Subcutaneous abdominal adipose tissue (tissue), 5 donors: ENCODE measurements around the gene PLCB3.
A peak's percentile ranks its signal among the peaks of the same experiment; 100 is the strongest.

Experiments used
- H3K27ac ChIP-seq: one replicate; pipeline ENCODE4 v1.7.0; 2013; ENCODE audit warnings: low read depth, mild to moderate bottlenecking, inconsistent platforms, low read length, moderate library complexity
- H3K27me3 ChIP-seq, 5 donors: one replicate each; pipeline ENCODE4 v1.7.0; 2013; ENCODE audit warnings: low read length in 5 of 5, inconsistent platforms in 1 of 5; ENCODE audit not compliant: control insufficient read depth in 5 of 5, insufficient read depth in 4 of 5
- H3K36me3 ChIP-seq, 5 donors: one replicate each; pipeline ENCODE4 v1.7.0; 2013; ENCODE audit warnings: low read length in 5 of 5; ENCODE audit not compliant: control insufficient read depth in 5 of 5, insufficient read depth in 5 of 5
- H3K4me1 ChIP-seq, 5 donors: one replicate each; pipeline ENCODE4 v1.7.0; 2013; ENCODE audit warnings: low read length in 5 of 5, mild to moderate bottlenecking in 3 of 5, moderate library complexity in 1 of 5; ENCODE audit not compliant: control insufficient read depth in 5 of 5, insufficient read depth in 5 of 5
- H3K4me3 ChIP-seq, 5 donors: one replicate each; pipeline ENCODE4 v1.7.0; 2013; ENCODE audit warnings: low read length in 5 of 5, low read depth in 1 of 5
- H3K9ac ChIP-seq, 5 donors: one replicate each; pipeline ENCODE4 v1.7.0; 2013; ENCODE audit warnings: low read length in 5 of 5, mild to moderate bottlenecking in 4 of 5, moderate library complexity in 3 of 5
- H3K9me3 ChIP-seq, 5 donors: one replicate each; pipeline ENCODE4 v1.7.0; 2013; ENCODE audit warnings: low read length in 5 of 5; ENCODE audit not compliant: control insufficient read depth in 5 of 5
- donor health status: healthy.
- donor health status: healthy.
- donor health status: healthy.
- donor health status: healthy.
- donor health status: healthy.

Gene PLCB3

GRCh38 chr11:64220271-64220670 is 31.1 kb upstream of the PLCB3 start:
- Histone ChIP-seq H3K36me3 (peaks cover 0 to 54% (median 22%) of the 10 kb centered on the region in 5 donors), H3K9ac (no peak overlapping the region), H3K27me3 (no peaks in the 10 kb centered on the region), H3K27ac (no peak overlapping the region), H3K9me3 (no peaks in the 10 kb centered on the region), H3K4me1 (peaks cover 0 to 10% (median 7%) of the 10 kb centered on the region in 5 donors), H3K4me3 (no peak overlapping the region)

DNA sequence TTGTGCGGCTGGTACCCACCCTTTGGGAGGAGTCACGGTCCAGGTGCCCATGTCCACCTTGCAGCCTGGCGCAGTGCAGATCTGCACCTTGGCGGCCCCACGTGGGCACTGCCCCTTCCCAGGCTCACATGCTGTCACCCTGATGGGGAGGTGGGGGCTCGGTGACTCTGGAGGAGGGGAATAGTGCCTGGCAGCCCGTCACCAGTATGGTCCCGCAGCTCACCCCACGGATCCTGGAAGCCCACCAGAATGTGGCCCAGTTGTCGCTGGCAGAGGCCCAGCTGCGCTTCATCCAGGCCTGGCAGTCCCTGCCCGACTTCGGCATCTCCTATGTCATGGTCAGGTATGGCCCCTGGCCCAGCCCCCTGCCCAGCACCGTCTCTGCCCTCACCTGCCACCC is 30.5 kb upstream of the PLCB3 start:
- no peak overlapping the region for H3K9ac ChIP-seq

GRCh38 chr11:64222651-64223000 is 28.7 kb upstream of the PLCB3 start:
- peaks cover 0 to 48% (median 22%) of the 10 kb centered on the region in 5 donors for H3K36me3 ChIP-seq
- H3K27me3 ChIP-seq: no peaks in the 10 kb centered on the region
- no peak overlapping the region for H3K9ac ChIP-seq
- H3K9me3 ChIP-seq: no peaks in the 10 kb centered on the region
- no peak overlapping the region for H3K4me3 ChIP-seq
- H3K27ac ChIP-seq: no peak overlapping the region
- H3K4me1 ChIP-seq: peaks cover 2 to 31% (median 29%) of the 10 kb centered on the region in 5 donors

More for the DNA sequence above, 30.5 kb upstream of the PLCB3 start:
- peaks cover 0 to 54% (median 22%) of the 10 kb centered on the region in 5 donors for H3K36me3 ChIP-seq
- H3K4me1 ChIP-seq: peaks cover 0 to 15% (median 13%) of the 10 kb centered on the region in 5 donors
- H3K27me3 ChIP-seq: no peaks in the 10 kb centered on the region
- H3K9me3 ChIP-seq: no peaks in the 10 kb centered on the region
- H3K4me3 ChIP-seq: no peak overlapping the region
- no peak overlapping the region for H3K27ac ChIP-seq

DNA sequence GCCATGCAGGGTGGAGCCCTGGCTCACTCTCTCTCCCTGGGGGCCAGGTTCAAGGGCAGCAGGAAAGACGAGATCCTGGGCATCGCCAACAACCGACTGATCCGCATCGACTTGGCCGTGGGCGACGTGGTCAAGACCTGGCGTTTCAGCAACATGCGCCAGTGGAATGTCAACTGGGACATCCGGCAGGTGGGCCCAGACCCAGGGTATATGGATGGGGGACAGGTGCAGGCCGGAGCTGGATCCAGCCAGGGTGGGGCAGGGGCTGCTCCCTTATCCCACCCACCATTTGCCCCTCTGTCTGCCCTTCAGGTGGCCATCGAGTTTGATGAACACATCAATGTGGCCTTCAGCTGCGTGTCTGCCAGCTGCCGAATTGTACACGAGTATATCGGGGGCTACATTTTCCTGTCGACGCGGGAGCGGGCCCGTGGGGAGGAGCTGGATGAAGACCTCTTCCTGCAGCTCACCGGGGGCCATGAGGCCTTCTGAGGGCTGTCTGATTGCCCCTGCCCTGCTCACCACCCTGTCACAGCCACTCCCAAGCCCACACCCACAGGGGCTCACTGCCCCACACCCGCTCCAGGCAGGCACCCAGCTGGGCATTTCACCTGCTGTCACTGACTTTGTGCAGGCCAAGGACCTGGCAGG is 28.2 kb upstream of the PLCB3 start:
- no peak overlapping the region for H3K27ac ChIP-seq

DNA sequence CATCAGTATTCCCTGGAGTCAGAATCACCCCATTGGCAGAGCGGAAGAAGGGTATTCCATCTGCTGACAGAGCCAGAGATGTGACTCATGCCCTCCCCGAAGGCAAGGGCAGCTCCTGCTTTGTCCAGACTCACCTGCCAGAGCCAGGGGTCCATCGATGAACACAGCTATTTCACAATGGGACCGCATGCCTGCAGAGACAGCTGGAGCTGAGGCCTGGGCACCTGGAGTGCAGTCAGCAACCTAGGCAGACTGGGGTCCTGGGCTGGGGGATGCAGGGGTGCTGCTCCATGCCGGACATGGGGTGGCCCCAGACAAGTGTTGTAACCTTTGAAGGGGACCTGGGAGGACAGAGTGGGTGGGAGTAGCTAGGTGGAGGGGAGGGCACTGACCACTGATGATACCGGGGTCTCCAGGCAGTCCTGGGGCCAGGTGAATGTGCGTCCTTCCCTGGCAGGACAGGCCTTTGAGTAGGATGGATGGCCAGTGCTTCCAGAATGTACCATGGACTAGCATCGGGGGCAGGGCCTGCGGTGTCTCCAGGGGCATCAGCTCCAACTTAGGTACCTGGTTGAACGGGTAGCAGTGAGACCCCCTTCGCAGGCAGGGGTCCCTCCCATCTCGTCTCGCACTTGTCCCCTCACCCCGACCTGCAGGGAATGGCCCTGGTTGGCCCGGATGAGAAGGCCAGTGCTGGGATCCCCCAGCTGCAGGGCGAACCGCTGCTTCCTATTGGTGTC is 27.0 kb upstream of the PLCB3 start:
- Histone ChIP-seq H3K4me3 (no peak overlapping the region), H3K9me3 (no peaks in the 10 kb centered on the region), H3K4me1 (peaks cover 2 to 35% (median 33%) of the 10 kb centered on the region in 5 donors), H3K27me3 (no peaks in the 10 kb centered on the region), H3K9ac (no peak overlapping the region), H3K36me3 (peaks cover 0 to 42% (median 20%) of the 10 kb centered on the region in 5 donors), H3K27ac (no peak overlapping the region)

More for the DNA sequence above, 28.2 kb upstream of the PLCB3 start:
- no peaks in the 10 kb centered on the region for H3K27me3 ChIP-seq
- H3K36me3 ChIP-seq: peaks cover 0 to 47% (median 22%) of the 10 kb centered on the region in 5 donors
- H3K4me3 ChIP-seq: no peak overlapping the region
- H3K9ac ChIP-seq: no peak overlapping the region
- H3K9me3 ChIP-seq: no peaks in the 10 kb centered on the region
- peaks cover 2 to 32% (median 30%) of the 10 kb centered on the region in 5 donors for H3K4me1 ChIP-seq

- no peaks in the 10 kb centered on the region for H3K27me3 ChIP-seq
- peak overlapping the region in 4 of 5 donors; percentile 84 to 95 (median 90) for H3K9ac ChIP-seq
- peak overlapping the region; percentile 87 for H3K27ac ChIP-seq
- peaks cover 2 to 42% (median 40%) of the 10 kb centered on the region in 5 donors for H3K4me1 ChIP-seq
- no peaks in the 10 kb centered on the region for H3K9me3 ChIP-seq
- peak overlapping the region; percentile 83 to 94 (median 92) for H3K4me3 ChIP-seq
- H3K36me3 ChIP-seq: peaks cover 0 to 34% (median 20%) of the 10 kb centered on the region in 5 donors
Observed at GRCh38 chr11:64224891-64225607, 26.3 kb upstream of the PLCB3 start.

DNA sequence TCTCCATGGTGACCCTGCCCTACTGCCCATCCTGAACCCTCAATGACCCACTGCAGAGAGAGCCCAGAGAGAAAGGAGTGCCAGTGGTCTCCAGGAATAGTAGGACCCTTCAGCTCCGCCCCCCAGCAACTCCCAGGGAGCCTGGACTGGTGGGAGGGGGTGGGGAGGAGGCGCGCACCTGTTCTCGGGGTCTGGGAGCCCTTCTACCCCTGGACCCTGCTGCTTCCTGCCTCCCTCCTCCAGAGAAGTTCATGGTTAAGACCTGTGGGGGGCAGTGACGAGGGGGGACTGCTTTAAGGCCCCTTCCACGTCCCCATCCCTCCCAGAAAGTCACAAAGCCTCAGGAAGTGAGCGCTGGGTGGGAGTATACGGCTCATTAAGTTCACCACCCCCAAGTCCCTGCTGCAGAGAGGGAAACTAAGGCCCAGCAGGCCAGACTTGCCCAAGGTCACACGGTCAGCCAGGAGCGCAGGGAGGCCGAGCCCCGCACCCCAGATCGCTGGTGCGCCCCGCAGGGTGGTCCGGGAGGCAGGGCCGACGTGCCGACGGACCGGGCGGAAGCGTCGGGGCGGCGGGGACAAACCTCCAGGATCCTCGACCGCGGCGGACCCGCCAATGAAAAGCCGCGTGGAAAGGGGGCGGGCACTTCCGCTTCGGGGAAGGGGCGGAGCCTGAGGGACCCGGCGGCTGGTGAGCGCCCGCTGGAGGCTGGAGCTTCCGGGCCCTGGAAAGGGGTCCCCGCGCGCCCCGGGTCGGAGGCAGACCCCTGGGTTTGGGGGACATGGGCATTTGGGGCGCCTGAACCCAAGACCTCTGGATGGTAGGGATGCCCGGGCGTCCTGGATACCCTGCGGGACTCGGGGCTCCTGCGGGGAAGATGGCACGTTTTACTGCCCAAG is 25.5 kb upstream of the PLCB3 start, which contains the start of the genes NUDT22 and TRPT1:
Gene NUDT22 (plus strand): TSS at position 667 of the 899 bp plus-strand sequence. CDS start 379 bp downstream, outside the sequence.
Gene TRPT1 (minus strand): TSS at position 579 of the 899 bp plus-strand sequence. CDS start 326 bp downstream, at position 253.
- Histone ChIP-seq H3K27me3 (no peaks in the 10 kb centered on the region), H3K4me1 (peaks cover 2 to 50% (median 44%) of the 10 kb centered on the region in 5 donors), H3K27ac (peak within 1 kb of the TSS; percentile 87), H3K9me3 (no peaks in the 10 kb centered on the region), H3K36me3 (peaks cover 0 to 26% (median 14%) of the 10 kb centered on the region in 5 donors), H3K4me3 (peak within 1 kb of the TSS; percentile 83 to 94 (median 92)), H3K9ac (peak within 1 kb of the TSS; percentile 48 to 95 (median 86))

- Histone ChIP-seq H3K27me3 (no peaks in the 10 kb centered on the region), H3K4me3 (peak overlapping the region; percentile 57 to 94 (median 87)), H3K27ac (peak overlapping the region; percentile 87), H3K4me1 (peaks cover 2 to 55% (median 48%) of the 10 kb centered on the region in 5 donors), H3K9me3 (no peaks in the 10 kb centered on the region), H3K36me3 (peaks cover 0 to 22% (median 10%) of the 10 kb centered on the region in 5 donors), H3K9ac (peak overlapping the region; percentile 48 to 95 (median 86))
Observed at GRCh38 chr11:64226507-64227051, 24.8 kb upstream of the PLCB3 start.
